Loucy (cell line): ENCODE data around the gene ITGA11.

Source experiments
- H2AFZ ChIP-seq: fragments of 200-600 bp; sonication (generic); 2 replicates; pipeline ENCODE4 v1.6.0; 2016; ENCODE audit warnings: antibody characterized with exemption, mild to moderate bottlenecking, low read length, moderate library complexity
- H3F3A ChIP-seq: fragments of 200-600 bp; 2 replicates; pipeline ENCODE4 v1.6.0; 2016; ENCODE audit warnings: antibody characterized with exemption, low read depth, mild to moderate bottlenecking
- H3K27me3 ChIP-seq: fragments of 200-600 bp; sonication (generic); 2 replicates; pipeline ENCODE4 v1.6.1; 2014; ENCODE audit warnings: low read length, mild to moderate bottlenecking; ENCODE audit not compliant: insufficient read depth, poor library complexity, severe bottlenecking
- H3K36me3 ChIP-seq: fragments of 200-600 bp; sonication (generic); 2 replicates; pipeline ENCODE4 v1.6.1; 2016; ENCODE audit warnings: low read length; ENCODE audit not compliant: insufficient read depth
- H3K4me1 ChIP-seq: fragments of 200-600 bp; sonication (generic); 2 replicates; pipeline ENCODE4 v1.5.1; 2014; ENCODE audit warnings: low read length, mild to moderate bottlenecking; ENCODE audit not compliant: insufficient read depth, poor library complexity, severe bottlenecking
- H3K4me2 ChIP-seq: fragments of 200-600 bp; sonication (generic); 2 replicates; pipeline ENCODE4 v1.6.0; 2014; ENCODE audit warnings: antibody characterized with exemption, low read length, low read depth, mild to moderate bottlenecking; ENCODE audit not compliant: poor library complexity, severe bottlenecking
- H3K4me3 ChIP-seq: fragments of 200-600 bp; sonication (generic); 2 replicates; pipeline ENCODE4 v1.5.1; 2014; ENCODE audit warnings: low read length, mild to moderate bottlenecking, mixed read lengths; ENCODE audit not compliant: poor library complexity, severe bottlenecking
- H3K79me2 ChIP-seq: fragments of 200-600 bp; sonication (generic); 2 replicates; pipeline ENCODE4 v1.6.1; 2014; ENCODE audit warnings: low read length; ENCODE audit not compliant: insufficient read depth
- H3K9ac ChIP-seq: fragments of 200-600 bp; sonication (generic); 2 replicates; pipeline ENCODE4 v1.6.0; 2014; ENCODE audit warnings: mild to moderate bottlenecking, low read depth, low read length, moderate library complexity; ENCODE audit not compliant: poor library complexity, severe bottlenecking
- H3K9me2 ChIP-seq: fragments of 200-600 bp; sonication (generic); replicated peaks from 2 replicates; pipeline ENCODE4 v1.6.1; 2016; ENCODE audit warnings: low read depth, low read length, mixed read lengths
- H3K9me3 ChIP-seq: fragments of 200-600 bp; sonication (generic); 2 replicates; pipeline ENCODE4 v1.6.1; 2014; ENCODE audit warnings: mild to moderate bottlenecking, antibody characterized with exemption, low read length, low read depth; ENCODE audit not compliant: insufficient read depth
- H4K20me1 ChIP-seq: fragments of 200-600 bp; sonication (generic); 2 replicates; pipeline ENCODE4 v1.6.0; 2014; ENCODE audit warnings: antibody characterized with exemption, low read length, mild to moderate bottlenecking; ENCODE audit not compliant: insufficient read depth, poor library complexity, severe bottlenecking
- EZH2phosphoT487 ChIP-seq: fragments of 200-600 bp; IDR thresholded peaks from 2 replicates; pipeline ENCODE4 v1.6.1; 2018; ENCODE audit warnings: antibody characterized with exemption, mild to moderate bottlenecking, moderate library complexity, borderline replicate concordance
- TF ChIP-seq, protein P1 (sequence below): fragments of 200-600 bp; sonication (generic); conservative IDR thresholded peaks from 2 replicates; pipeline ENCODE4 v1.5.1; 2014; ENCODE audit warnings: mild to moderate bottlenecking, antibody characterized with exemption, low read length

Gene ITGA11

DNA sequence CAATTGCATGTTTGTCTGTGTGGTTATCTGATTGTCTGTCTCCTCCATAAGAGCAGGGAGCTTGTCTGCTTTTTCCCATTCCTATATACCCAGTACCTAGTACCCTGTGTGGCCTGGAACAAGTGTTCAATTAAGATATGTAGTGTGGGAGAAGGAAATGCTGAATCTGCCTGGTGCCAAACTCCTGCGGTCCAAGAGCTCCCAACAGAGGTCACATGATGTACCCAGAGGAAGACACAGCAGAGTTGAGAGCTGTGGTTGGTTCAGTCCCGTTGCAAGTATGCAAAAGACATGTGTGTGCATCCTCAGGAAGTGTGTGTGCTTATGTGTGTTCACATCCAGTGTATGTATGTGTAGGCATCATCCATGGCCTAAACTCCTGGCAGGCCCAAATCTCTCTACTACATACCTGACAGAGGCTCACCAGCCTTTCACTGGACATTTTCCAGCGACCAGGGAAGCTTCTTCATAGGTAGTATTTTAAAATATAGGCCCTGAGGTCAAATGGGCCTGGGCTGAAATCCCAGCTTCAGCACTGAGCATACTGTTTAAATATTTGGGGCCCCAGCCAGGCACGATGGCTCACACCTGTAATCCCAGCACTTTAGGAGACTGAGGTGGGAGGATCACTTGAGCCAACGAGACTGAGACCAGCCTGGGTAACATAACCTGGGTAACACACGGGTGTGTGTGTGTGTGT is 34.0 kb upstream of the ITGA11 start:
- H3K4me2 ChIP-seq: no peak overlapping the region
- no peaks in the 10 kb centered on the region for H3K79me2 ChIP-seq
- H3F3A ChIP-seq: no peaks in the 10 kb centered on the region
- H3K4me1 ChIP-seq: no peaks in the 10 kb centered on the region
- no peaks in the 10 kb centered on the region for H4K20me1 ChIP-seq
- H3K36me3 ChIP-seq: no peaks in the 10 kb centered on the region
- H3K9me3 ChIP-seq: no peaks in the 10 kb centered on the region
- no peak for TF ChIP-seq EZH2phosphoT487
- TF ChIP-seq, protein P1, sequence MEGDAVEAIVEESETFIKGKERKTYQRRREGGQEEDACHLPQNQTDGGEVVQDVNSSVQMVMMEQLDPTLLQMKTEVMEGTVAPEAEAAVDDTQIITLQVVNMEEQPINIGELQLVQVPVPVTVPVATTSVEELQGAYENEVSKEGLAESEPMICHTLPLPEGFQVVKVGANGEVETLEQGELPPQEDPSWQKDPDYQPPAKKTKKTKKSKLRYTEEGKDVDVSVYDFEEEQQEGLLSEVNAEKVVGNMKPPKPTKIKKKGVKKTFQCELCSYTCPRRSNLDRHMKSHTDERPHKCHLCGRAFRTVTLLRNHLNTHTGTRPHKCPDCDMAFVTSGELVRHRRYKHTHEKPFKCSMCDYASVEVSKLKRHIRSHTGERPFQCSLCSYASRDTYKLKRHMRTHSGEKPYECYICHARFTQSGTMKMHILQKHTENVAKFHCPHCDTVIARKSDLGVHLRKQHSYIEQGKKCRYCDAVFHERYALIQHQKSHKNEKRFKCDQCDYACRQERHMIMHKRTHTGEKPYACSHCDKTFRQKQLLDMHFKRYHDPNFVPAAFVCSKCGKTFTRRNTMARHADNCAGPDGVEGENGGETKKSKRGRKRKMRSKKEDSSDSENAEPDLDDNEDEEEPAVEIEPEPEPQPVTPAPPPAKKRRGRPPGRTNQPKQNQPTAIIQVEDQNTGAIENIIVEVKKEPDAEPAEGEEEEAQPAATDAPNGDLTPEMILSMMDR: no peak
- no peak overlapping the region for H3K4me3 ChIP-seq
- no peaks in the 10 kb centered on the region for H3K27me3 ChIP-seq
- H3K9ac ChIP-seq: no peak overlapping the region
- no peak overlapping the region for H2AFZ ChIP-seq
- H3K9me2 ChIP-seq: no peaks in the 10 kb centered on the region

DNA sequence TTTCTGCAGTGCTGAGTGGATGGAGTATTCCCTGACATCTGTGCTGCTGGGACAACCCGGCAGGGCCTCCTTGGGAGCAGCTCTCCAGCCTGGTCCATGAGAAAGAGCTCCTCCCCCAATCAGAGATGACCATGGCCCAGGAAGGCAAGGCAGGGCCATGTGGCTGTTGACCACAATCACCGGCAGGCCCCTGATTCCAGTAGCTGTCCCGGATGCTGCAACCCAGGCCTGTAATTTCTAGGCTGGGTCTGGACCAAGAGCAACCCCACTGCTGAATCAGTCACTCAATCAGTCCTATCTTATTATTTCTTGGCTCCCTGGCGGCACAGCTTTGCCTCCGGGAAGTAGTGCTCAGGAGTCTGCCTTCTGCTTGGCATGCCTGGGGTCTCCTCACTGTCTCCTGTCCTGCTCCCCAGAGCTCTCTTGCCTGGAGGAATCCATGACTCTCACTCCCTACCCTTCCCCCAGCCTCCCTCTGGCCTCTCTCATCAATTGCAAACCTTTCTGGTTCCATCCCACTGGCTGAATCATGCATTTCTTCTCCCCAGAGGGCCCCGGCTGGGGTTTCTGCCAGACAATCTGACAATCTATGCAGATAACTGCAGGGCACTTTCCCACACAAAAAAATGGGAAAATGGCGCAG is 32.6 kb upstream of the ITGA11 start:
- no peak overlapping the region for H2AFZ ChIP-seq
- H3K9me3 ChIP-seq: no peaks in the 10 kb centered on the region
- TF ChIP-seq EZH2phosphoT487: no peak
- TF ChIP-seq, protein P1: no peak
- H3K36me3 ChIP-seq: no peaks in the 10 kb centered on the region
- H3K79me2 ChIP-seq: no peaks in the 10 kb centered on the region
- no peaks in the 10 kb centered on the region for H4K20me1 ChIP-seq
- no peaks in the 10 kb centered on the region for H3K27me3 ChIP-seq
- H3K4me3 ChIP-seq: no peak overlapping the region
- H3K9ac ChIP-seq: no peak overlapping the region
- H3K4me2 ChIP-seq: no peak overlapping the region
- no peaks in the 10 kb centered on the region for H3K4me1 ChIP-seq
- no peaks in the 10 kb centered on the region for H3K9me2 ChIP-seq
- H3F3A ChIP-seq: no peaks in the 10 kb centered on the region

DNA sequence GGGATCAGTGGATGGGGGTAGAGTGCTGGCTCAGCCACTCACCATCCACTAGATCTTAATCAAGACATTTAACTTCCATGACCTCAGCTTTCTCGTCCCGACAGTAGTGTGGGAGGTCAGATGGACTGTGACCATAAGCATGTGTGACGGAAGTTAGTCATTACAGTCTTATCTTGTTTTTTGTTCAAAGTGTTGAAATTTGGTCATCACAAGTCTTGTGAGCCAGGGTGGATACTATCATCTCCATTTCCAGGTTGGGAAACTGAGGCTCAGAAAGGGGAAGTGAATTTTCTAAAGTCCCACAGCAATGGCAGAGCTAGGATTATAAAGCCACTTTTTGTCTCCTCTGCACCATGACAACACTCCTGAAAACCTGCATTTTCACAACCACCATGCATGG is 32.0 kb upstream of the ITGA11 start:
- Histone ChIP-seq H3F3A (no peaks in the 10 kb centered on the region), H2AFZ (no peak overlapping the region), H3K27me3 (no peaks in the 10 kb centered on the region), H3K4me1 (no peaks in the 10 kb centered on the region), H3K9ac (no peak overlapping the region), H3K9me3 (no peaks in the 10 kb centered on the region), H3K36me3 (no peaks in the 10 kb centered on the region), H3K9me2 (no peaks in the 10 kb centered on the region), H3K4me3 (no peak overlapping the region), H3K79me2 (no peaks in the 10 kb centered on the region), H4K20me1 (no peaks in the 10 kb centered on the region), H3K4me2 (no peak overlapping the region)
- no peak for TF ChIP-seq EZH2phosphoT487
- TF ChIP-seq, protein P1: no peak
